GM23338 (cell line): Measurements from ENCODE around the gene KCTD18. TPM values are rescaled to one million over a fixed set of nuclear protein-coding genes. Genes with fewer than 3 reads are reported as not detected.
A peak's percentile ranks its signal among the peaks of the same experiment; 100 is the strongest.

Experiments
- ATAC-seq: fragments of 200-7000 bp; cut with Tn5 transposase; 3 replicates; pipeline ENCODE4 v1.9.1; 2020
- DNase-seq: peaks from one replicate; pipeline ENCODE4 v3.0.0-alpha.2; 2015; ENCODE audit warnings: low spot score
- H2AFZ ChIP-seq: fragments of 200-600 bp; sonication (generic); 2 replicates; pipeline ENCODE4 v1.8.0; 2016; ENCODE audit warnings: antibody characterized with exemption, mild to moderate bottlenecking, moderate library complexity
- H3F3A ChIP-seq: fragments of 200-600 bp; sonication (generic); replicated peaks from 2 replicates; pipeline ENCODE4 v1.8.0; 2017; ENCODE audit warnings: antibody characterized with exemption, mixed run types, low read depth
- H3K27ac ChIP-seq: fragments of 200-600 bp; sonication (generic); 2 replicates; pipeline ENCODE4 v1.6.1; 2016; ENCODE audit warnings: low read depth
- H3K27me3 ChIP-seq: fragments of 200-600 bp; sonication (generic); 2 replicates; pipeline ENCODE4 v1.8.0; 2016; ENCODE audit warnings: mild to moderate bottlenecking, mixed run types, moderate library complexity; ENCODE audit not compliant: insufficient read depth
- H3K36me3 ChIP-seq: fragments of 200-600 bp; sonication (generic); 2 replicates; pipeline ENCODE4 v1.8.0; 2016; ENCODE audit warnings: mild to moderate bottlenecking; ENCODE audit not compliant: insufficient read depth
- H3K4me1 ChIP-seq: fragments of 200-600 bp; sonication (generic); 2 replicates; pipeline ENCODE4 v1.8.0; 2016; ENCODE audit warnings: mild to moderate bottlenecking, moderate library complexity; ENCODE audit not compliant: insufficient read depth
- H3K4me2 ChIP-seq: fragments of 200-600 bp; sonication (generic); 2 replicates; pipeline ENCODE4 v1.7.1; 2017; ENCODE audit warnings: mixed run types
- H3K4me3 ChIP-seq: fragments of 200-600 bp; sonication (generic); 2 replicates; pipeline ENCODE4 v1.6.1; 2016; ENCODE audit warnings: mixed run types
- H3K79me2 ChIP-seq: fragments of 200-600 bp; sonication (generic); replicated peaks from 2 replicates; pipeline ENCODE4 v1.8.0; 2017; ENCODE audit warnings: mild to moderate bottlenecking; ENCODE audit not compliant: insufficient read depth
- H3K9me2 ChIP-seq: fragments of 200-600 bp; sonication (generic); 2 replicates; pipeline ENCODE4 v1.8.0; 2017; ENCODE audit not compliant: insufficient read depth
- H4K20me1 ChIP-seq: fragments of 200-600 bp; sonication (generic); replicated peaks from 2 replicates; pipeline ENCODE4 v1.8.0; 2017; ENCODE audit warnings: mild to moderate bottlenecking; ENCODE audit not compliant: insufficient read depth
- H3K27ac Mint-ChIP-seq: 2 replicates; pipeline ENCODE4 v1.8.0; 2020; ENCODE audit warnings: inconsistent platforms, mild to moderate bottlenecking, moderate library complexity, mixed read lengths
- H3K27me3 Mint-ChIP-seq: 3 replicates; pipeline ENCODE4 v1.8.0; 2022; ENCODE audit warnings: low read depth, mild to moderate bottlenecking, moderate library complexity, mixed read lengths, inconsistent platforms; ENCODE audit not compliant: insufficient read depth, poor library complexity
- H3K36me3 Mint-ChIP-seq: 3 replicates; pipeline ENCODE4 v1.8.0; 2021; ENCODE audit warnings: low read depth, mild to moderate bottlenecking, inconsistent platforms, moderate library complexity, mixed read lengths
- H3K4me1 Mint-ChIP-seq: 3 replicates; pipeline ENCODE4 v1.8.0; 2020; ENCODE audit warnings: mild to moderate bottlenecking, inconsistent platforms, mixed read lengths
- H3K4me3 Mint-ChIP-seq: 3 replicates; pipeline ENCODE4 v1.8.0; 2021; ENCODE audit warnings: moderate library complexity, mild to moderate bottlenecking, inconsistent platforms, mixed read lengths
- H3K9me3 Mint-ChIP-seq: 3 replicates; pipeline ENCODE4 v1.8.0; 2020; ENCODE audit warnings: moderate library complexity, mild to moderate bottlenecking, inconsistent platforms, mixed read lengths
- CREB1 ChIP-seq: fragments of 250-450 bp; sonication (Bioruptor Pico); IDR thresholded peaks from 2 replicates; pipeline ENCODE4 v1.5.0; 2020; ENCODE audit warnings: low read depth, mild to moderate bottlenecking, moderate library complexity
- EZH2 ChIP-seq: fragments of 200-600 bp; sonication (generic); IDR thresholded peaks from one replicate; pipeline ENCODE4 v1.8.0; 2017; ENCODE audit warnings: antibody characterized with exemption, mild to moderate bottlenecking, low read depth; ENCODE audit not compliant: unreplicated experiment
- EZH2phosphoT487 ChIP-seq: fragments of 200-600 bp; sonication (generic); IDR thresholded peaks from one replicate; pipeline ENCODE4 v1.8.1; 2018; ENCODE audit warnings: antibody characterized with exemption; ENCODE audit not compliant: unreplicated experiment
- JUNB ChIP-seq: IDR thresholded peaks from one replicate; pipeline ENCODE4 v1.6.1; 2016; ENCODE audit warnings: antibody characterized with exemption; ENCODE audit not compliant: unreplicated experiment
- POLR2AphosphoS5 ChIP-seq: IDR thresholded peaks from 2 replicates; pipeline ENCODE4 v1.6.1; 2016; ENCODE audit warnings: antibody characterized with exemption, low read depth
- STAT1 ChIP-seq: IDR thresholded peaks from one replicate; pipeline ENCODE4 v1.6.1; 2016; ENCODE audit warnings: antibody characterized with exemption; ENCODE audit not compliant: unreplicated experiment
- ZNF114 ChIP-seq: fragments of 250-450 bp; sonication (Bioruptor Pico); IDR thresholded peaks from 2 replicates; pipeline ENCODE4 v1.5.0; 2020; ENCODE audit warnings: mild to moderate bottlenecking, moderate library complexity
- ZNF331 ChIP-seq: fragments of 250-450 bp; sonication (Bioruptor Pico); IDR thresholded peaks from 2 replicates; pipeline ENCODE4 v1.5.0; 2020; ENCODE audit warnings: low read depth, mild to moderate bottlenecking, moderate library complexity
- polyA plus RNA-seq: library from polyadenylated mRNA; unstranded; fragments of >200 nt; fragmentation: Nextera tagmentation; extraction: Ambion mirVana; gene quantifications from 2 replicates; pipeline ENCODE4 v1.2.1, GENCODE V29; 2016
- total RNA-seq: library from RNA; depleted of rRNA; stranded (reverse); fragments of >200 nt; shearing (Covaris generic); gene quantifications from 2 replicates; pipeline ENCODE4 v1.2.3, GENCODE V29; 2014
- TF ChIP-seq, protein P1 (sequence below): fragments of 250-450 bp; sonication (Bioruptor Pico); IDR thresholded peaks from 2 replicates; pipeline ENCODE4 v1.5.0; 2020; ENCODE audit warnings: mild to moderate bottlenecking, moderate library complexity
- TF ChIP-seq, protein P2 (sequence below): IDR thresholded peaks from 2 replicates; pipeline ENCODE4 v1.6.1; 2016; ENCODE audit warnings: antibody characterized with exemption
- TF ChIP-seq, protein P3 (sequence below): IDR thresholded peaks from one replicate; pipeline ENCODE4 v1.6.1; 2018; ENCODE audit warnings: antibody characterized with exemption; ENCODE audit not compliant: unreplicated experiment

KCTD18 gene
- total and polyA plus RNA-seq, 2 experiments from 2014 or later = 3.3 to 4.7 TPM

DNA sequence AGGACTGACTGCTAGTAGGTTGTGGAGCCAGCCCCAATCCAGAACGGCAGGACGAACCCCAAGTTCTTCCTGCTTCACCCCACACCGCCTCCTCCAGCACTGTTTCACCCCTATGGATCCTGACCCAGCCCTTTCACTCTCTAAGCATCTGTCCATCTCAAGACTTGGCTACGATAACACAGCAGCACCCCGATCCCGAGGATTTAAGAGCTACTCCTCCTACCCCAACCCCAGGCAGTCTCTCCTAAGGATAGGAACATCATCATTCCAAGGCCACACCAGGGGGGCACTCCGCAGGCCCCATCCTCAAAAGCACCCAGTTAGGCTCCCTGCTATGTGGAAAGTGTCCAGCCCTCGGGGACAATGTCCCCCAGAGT, 645 bp downstream of the KCTD18 start:
- peak overlapping the region; percentile 81 for H3K4me3 Mint-ChIP-seq
- TF ChIP-seq, protein P1, sequence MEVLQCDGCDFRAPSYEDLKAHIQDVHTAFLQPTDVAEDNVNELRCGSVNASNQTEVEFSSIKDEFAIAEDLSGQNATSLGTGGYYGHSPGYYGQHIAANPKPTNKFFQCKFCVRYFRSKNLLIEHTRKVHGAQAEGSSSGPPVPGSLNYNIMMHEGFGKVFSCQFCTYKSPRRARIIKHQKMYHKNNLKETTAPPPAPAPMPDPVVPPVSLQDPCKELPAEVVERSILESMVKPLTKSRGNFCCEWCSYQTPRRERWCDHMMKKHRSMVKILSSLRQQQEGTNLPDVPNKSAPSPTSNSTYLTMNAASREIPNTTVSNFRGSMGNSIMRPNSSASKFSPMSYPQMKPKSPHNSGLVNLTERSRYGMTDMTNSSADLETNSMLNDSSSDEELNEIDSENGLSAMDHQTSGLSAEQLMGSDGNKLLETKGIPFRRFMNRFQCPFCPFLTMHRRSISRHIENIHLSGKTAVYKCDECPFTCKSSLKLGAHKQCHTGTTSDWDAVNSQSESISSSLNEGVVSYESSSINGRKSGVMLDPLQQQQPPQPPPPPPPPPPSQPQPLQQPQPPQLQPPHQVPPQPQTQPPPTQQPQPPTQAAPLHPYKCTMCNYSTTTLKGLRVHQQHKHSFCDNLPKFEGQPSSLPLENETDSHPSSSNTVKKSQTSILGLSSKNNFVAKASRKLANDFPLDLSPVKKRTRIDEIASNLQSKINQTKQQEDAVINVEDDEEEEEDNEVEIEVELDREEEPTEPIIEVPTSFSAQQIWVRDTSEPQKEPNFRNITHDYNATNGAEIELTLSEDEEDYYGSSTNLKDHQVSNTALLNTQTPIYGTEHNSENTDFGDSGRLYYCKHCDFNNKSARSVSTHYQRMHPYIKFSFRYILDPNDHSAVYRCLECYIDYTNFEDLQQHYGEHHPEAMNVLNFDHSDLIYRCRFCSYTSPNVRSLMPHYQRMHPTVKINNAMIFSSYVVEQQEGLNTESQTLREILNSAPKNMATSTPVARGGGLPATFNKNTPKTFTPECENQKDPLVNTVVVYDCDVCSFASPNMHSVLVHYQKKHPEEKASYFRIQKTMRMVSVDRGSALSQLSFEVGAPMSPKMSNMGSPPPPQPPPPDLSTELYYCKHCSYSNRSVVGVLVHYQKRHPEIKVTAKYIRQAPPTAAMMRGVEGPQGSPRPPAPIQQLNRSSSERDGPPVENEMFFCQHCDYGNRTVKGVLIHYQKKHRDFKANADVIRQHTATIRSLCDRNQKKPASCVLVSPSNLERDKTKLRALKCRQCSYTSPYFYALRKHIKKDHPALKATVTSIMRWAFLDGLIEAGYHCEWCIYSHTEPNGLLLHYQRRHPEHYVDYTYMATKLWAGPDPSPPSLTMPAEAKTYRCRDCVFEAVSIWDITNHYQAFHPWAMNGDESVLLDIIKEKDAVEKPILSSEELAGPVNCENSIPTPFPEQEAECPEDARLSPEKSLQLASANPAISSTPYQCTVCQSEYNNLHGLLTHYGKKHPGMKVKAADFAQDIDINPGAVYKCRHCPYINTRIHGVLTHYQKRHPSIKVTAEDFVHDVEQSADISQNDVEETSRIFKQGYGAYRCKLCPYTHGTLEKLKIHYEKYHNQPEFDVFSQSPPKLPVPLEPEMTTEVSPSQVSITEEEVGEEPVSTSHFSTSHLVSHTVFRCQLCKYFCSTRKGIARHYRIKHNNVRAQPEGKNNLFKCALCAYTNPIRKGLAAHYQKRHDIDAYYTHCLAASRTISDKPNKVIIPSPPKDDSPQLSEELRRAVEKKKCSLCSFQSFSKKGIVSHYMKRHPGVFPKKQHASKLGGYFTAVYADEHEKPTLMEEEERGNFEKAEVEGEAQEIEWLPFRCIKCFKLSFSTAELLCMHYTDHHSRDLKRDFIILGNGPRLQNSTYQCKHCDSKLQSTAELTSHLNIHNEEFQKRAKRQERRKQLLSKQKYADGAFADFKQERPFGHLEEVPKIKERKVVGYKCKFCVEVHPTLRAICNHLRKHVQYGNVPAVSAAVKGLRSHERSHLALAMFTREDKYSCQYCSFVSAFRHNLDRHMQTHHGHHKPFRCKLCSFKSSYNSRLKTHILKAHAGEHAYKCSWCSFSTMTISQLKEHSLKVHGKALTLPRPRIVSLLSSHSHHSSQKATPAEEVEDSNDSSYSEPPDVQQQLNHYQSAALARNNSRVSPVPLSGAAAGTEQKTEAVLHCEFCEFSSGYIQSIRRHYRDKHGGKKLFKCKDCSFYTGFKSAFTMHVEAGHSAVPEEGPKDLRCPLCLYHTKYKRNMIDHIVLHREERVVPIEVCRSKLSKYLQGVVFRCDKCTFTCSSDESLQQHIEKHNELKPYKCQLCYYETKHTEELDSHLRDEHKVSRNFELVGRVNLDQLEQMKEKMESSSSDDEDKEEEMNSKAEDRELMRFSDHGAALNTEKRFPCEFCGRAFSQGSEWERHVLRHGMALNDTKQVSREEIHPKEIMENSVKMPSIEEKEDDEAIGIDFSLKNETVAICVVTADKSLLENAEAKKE (CRISPR knock-in tag) = no peak
- TF ChIP-seq ZNF114 (CRISPR knock-in tag) = no peak
- TF ChIP-seq POLR2AphosphoS5 = no peak
- no peak for TF ChIP-seq ZNF331 (CRISPR knock-in tag)
- no peak for TF ChIP-seq STAT1
- no peak for TF ChIP-seq EZH2phosphoT487
- TF ChIP-seq, protein P2, sequence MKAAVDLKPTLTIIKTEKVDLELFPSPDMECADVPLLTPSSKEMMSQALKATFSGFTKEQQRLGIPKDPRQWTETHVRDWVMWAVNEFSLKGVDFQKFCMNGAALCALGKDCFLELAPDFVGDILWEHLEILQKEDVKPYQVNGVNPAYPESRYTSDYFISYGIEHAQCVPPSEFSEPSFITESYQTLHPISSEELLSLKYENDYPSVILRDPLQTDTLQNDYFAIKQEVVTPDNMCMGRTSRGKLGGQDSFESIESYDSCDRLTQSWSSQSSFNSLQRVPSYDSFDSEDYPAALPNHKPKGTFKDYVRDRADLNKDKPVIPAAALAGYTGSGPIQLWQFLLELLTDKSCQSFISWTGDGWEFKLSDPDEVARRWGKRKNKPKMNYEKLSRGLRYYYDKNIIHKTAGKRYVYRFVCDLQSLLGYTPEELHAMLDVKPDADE = no peak
- no peak for TF ChIP-seq JUNB
- TF ChIP-seq, protein P3, sequence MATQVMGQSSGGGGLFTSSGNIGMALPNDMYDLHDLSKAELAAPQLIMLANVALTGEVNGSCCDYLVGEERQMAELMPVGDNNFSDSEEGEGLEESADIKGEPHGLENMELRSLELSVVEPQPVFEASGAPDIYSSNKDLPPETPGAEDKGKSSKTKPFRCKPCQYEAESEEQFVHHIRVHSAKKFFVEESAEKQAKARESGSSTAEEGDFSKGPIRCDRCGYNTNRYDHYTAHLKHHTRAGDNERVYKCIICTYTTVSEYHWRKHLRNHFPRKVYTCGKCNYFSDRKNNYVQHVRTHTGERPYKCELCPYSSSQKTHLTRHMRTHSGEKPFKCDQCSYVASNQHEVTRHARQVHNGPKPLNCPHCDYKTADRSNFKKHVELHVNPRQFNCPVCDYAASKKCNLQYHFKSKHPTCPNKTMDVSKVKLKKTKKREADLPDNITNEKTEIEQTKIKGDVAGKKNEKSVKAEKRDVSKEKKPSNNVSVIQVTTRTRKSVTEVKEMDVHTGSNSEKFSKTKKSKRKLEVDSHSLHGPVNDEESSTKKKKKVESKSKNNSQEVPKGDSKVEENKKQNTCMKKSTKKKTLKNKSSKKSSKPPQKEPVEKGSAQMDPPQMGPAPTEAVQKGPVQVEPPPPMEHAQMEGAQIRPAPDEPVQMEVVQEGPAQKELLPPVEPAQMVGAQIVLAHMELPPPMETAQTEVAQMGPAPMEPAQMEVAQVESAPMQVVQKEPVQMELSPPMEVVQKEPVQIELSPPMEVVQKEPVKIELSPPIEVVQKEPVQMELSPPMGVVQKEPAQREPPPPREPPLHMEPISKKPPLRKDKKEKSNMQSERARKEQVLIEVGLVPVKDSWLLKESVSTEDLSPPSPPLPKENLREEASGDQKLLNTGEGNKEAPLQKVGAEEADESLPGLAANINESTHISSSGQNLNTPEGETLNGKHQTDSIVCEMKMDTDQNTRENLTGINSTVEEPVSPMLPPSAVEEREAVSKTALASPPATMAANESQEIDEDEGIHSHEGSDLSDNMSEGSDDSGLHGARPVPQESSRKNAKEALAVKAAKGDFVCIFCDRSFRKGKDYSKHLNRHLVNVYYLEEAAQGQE = no peak
- no peak for TF ChIP-seq EZH2
- TF ChIP-seq CREB1 (CRISPR knock-in tag) = no peak
- Histone ChIP-seq H3K27ac (no peak overlapping the region; the same call in 1 of the 2 replicates), H3K79me2 (no peaks in the 10 kb centered on the region), H3K4me2 (peak overlapping the region; percentile 100), H3K9me2 (no peaks in the 10 kb centered on the region), H3K4me3 (peak overlapping the region; percentile 78), H3K36me3 (no peaks in the 10 kb centered on the region), H4K20me1 (no peaks in the 10 kb centered on the region), H3F3A (0 out of 2 replicates have a peak, but pooled peaks cover 5% of the 10 kb centered on the region), H2AFZ (peak overlapping the region; percentile 96), H3K4me1 (peaks cover 16% of the 10 kb centered on the region; the same call in 1 of the 2 replicates), H3K27me3 (no peaks in the 10 kb centered on the region)
- H3K9me3 Mint-ChIP-seq = no peaks in the 10 kb centered on the region
- peak overlapping the region; percentile 9; the same call in 1 of the 2 replicates for H3K27ac Mint-ChIP-seq
- peak; percentile 21 for ATAC-seq
- H3K36me3 Mint-ChIP-seq = no peaks in the 10 kb centered on the region; the same call in 2 of the 3 replicates
- H3K27me3 Mint-ChIP-seq = no peaks in the 10 kb centered on the region
- DNase-seq = peak; percentile 18
- H3K4me1 Mint-ChIP-seq = peaks cover 7% of the 10 kb centered on the region
